Fibroblast of mammary gland (primary cell): ENCODE measurements around the gene UTS2R.

Experiments
- DNase-seq: peaks from one replicate; pipeline ENCODE4 v3.0.0-alpha.2; 2010; ENCODE audit warnings: low read depth
- H3K4me3 ChIP-seq: 2 replicates; pipeline ENCODE4 v1.5.1; 2011; ENCODE audit warnings: low read depth, mild to moderate bottlenecking, low read length, moderate library complexity; ENCODE audit not compliant: control insufficient read depth
- CTCF ChIP-seq: conservative IDR thresholded peaks from 2 replicates; pipeline ENCODE4 v1.5.1; 2011; ENCODE audit warnings: low read depth, low read length, inconsistent platforms; ENCODE audit not compliant: control insufficient read depth, insufficient read depth

Gene UTS2R

GRCh38 chr17:82392941-82393340, 21.4 kb downstream of the UTS2R start:
- no peak overlapping the region for H3K4me3 ChIP-seq
- no peak for DNase-seq
- TF ChIP-seq CTCF, result no peak

- H3K4me3 ChIP-seq, result no peak overlapping the region
- DNase-seq, result no peak
- TF ChIP-seq CTCF, result no peak
Measured at GRCh38 chr17:82394278-82394677, 22.7 kb downstream of the UTS2R start.

GRCh38 chr17:82396601-82397435, 25.3 kb downstream of the UTS2R start:
- DNase-seq, result peak; percentile 100
- H3K4me3 ChIP-seq, result peak overlapping the region; percentile 4
- no peak for TF ChIP-seq CTCF

GRCh38 chr17:82397449-82398335, 26.1 kb downstream of the UTS2R start:
- DNase-seq, result no peak
- TF ChIP-seq CTCF, result no peak
- H3K4me3 ChIP-seq, result no peak overlapping the region

GRCh38 chr17:82399041-82399441, 27.5 kb downstream of the UTS2R start:
- no peak overlapping the region for H3K4me3 ChIP-seq
- peak; percentile 99 for DNase-seq
- no peak for TF ChIP-seq CTCF

- TF ChIP-seq CTCF, result no peak
- no peak overlapping the region for H3K4me3 ChIP-seq
- DNase-seq, result peak; percentile 66
Measured at GRCh38 chr17:82399601-82400101, 28.1 kb downstream of the UTS2R start.
